ENCODE results near the gene GOLGA6A.
A peak's percentile ranks its signal among the peaks of the same experiment; 100 is the strongest.
"Not testable (repeated sequence)": the region's sequence is repeated elsewhere in the genome, so short reads cannot be mapped to it uniquely, and the experiment has no call there.

GOLGA6A gene

DNA sequence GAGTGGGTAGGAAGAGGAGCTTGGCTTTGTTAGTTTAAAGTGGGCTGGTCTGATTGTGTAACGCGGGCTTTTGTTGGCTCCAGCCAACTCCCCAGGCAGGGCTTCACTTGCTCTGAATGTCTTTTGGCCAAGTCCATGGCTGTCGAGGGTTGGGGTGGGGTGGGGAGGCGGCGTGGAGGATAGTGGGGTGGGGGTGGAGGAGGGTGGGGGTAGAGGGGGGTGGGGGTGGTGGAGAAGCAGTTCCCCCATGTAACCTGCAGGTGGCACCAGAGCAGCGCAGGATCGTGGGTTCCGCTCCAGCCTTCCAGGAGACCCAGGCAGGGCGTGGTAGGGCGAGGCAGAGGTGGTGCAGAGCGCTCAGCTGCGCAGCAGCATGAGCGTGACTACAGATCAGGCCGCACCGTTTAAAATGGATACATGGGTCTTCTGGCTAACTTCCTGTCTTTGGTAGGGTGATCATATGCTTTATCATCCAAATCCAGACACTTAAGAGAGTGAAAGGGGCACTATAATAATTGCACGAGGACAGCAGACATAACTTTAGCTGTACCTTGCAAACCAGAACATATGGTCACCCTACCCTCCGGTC, 28.3 kb downstream of the GOLGA6A start:
- ATAC-seq (ENCODE audit: low read depth) (peak; percentile 84), DNase-seq (ENCODE audit: low spot score) (peak; percentile 87)
- peaks cover 17% of the 10 kb centered on the region for H3K4me1 ChIP-seq (ENCODE audit: insufficient read depth, poor library complexity, severe bottlenecking)
- H3K36me3 ChIP-seq (ENCODE audit: low read depth) = no peaks in the 10 kb centered on the region
- TF ChIP-seq, protein P1, sequence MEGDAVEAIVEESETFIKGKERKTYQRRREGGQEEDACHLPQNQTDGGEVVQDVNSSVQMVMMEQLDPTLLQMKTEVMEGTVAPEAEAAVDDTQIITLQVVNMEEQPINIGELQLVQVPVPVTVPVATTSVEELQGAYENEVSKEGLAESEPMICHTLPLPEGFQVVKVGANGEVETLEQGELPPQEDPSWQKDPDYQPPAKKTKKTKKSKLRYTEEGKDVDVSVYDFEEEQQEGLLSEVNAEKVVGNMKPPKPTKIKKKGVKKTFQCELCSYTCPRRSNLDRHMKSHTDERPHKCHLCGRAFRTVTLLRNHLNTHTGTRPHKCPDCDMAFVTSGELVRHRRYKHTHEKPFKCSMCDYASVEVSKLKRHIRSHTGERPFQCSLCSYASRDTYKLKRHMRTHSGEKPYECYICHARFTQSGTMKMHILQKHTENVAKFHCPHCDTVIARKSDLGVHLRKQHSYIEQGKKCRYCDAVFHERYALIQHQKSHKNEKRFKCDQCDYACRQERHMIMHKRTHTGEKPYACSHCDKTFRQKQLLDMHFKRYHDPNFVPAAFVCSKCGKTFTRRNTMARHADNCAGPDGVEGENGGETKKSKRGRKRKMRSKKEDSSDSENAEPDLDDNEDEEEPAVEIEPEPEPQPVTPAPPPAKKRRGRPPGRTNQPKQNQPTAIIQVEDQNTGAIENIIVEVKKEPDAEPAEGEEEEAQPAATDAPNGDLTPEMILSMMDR (IDR thresholded peaks at IDR 0.05; ENCODE audit: poor library complexity, severe bottlenecking) = peak; percentile 97
- no peaks in the 10 kb centered on the region for H3K27me3 ChIP-seq (ENCODE audit: insufficient read depth, poor library complexity, severe bottlenecking)
- H3K9me3 ChIP-seq (ENCODE audit: severe bottlenecking) = no peaks in the 10 kb centered on the region
- no peak overlapping the region for H3K4me3 ChIP-seq (ENCODE audit: severe bottlenecking)
- no peak overlapping the region for H3K27ac ChIP-seq (ENCODE audit: poor library complexity, severe bottlenecking)

DNA sequence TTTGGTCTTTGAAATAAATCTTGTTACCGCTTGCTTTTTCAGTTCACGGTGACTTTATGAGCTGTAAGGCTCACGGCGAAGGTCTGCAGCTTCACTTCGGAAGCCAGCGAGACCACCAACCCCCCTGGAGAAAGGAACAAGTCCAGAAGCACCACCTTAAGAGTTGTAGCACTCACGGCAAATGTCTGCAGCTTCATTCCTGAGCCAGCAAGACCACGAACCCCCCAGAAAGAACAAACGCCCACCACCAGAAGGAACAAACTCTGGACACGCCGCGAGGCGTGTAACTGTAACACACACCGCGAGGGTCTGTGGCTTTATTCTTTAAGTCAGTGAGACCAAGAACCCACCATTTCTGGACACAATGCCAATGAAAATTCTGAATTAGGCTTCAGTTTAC, 28.8 kb downstream of the GOLGA6A start:
- Histone ChIP-seq H3K27me3 (ENCODE audit: insufficient read depth, poor library complexity, severe bottlenecking) (no peaks in the 10 kb centered on the region), H3K4me3 (ENCODE audit: severe bottlenecking) (no peak overlapping the region), H3K9me3 (ENCODE audit: severe bottlenecking) (no peaks in the 10 kb centered on the region), H3K4me1 (ENCODE audit: insufficient read depth, poor library complexity, severe bottlenecking) (peaks cover 17% of the 10 kb centered on the region), H3K36me3 (ENCODE audit: low read depth) (no peaks in the 10 kb centered on the region), H3K27ac (ENCODE audit: poor library complexity, severe bottlenecking) (no peak overlapping the region)
- TF ChIP-seq, protein P1 (IDR thresholded peaks at IDR 0.05; ENCODE audit: poor library complexity, severe bottlenecking) = no peak
- DNase-seq (ENCODE audit: low spot score) (peak; percentile 35), ATAC-seq (ENCODE audit: low read depth) (no peak)

DNA sequence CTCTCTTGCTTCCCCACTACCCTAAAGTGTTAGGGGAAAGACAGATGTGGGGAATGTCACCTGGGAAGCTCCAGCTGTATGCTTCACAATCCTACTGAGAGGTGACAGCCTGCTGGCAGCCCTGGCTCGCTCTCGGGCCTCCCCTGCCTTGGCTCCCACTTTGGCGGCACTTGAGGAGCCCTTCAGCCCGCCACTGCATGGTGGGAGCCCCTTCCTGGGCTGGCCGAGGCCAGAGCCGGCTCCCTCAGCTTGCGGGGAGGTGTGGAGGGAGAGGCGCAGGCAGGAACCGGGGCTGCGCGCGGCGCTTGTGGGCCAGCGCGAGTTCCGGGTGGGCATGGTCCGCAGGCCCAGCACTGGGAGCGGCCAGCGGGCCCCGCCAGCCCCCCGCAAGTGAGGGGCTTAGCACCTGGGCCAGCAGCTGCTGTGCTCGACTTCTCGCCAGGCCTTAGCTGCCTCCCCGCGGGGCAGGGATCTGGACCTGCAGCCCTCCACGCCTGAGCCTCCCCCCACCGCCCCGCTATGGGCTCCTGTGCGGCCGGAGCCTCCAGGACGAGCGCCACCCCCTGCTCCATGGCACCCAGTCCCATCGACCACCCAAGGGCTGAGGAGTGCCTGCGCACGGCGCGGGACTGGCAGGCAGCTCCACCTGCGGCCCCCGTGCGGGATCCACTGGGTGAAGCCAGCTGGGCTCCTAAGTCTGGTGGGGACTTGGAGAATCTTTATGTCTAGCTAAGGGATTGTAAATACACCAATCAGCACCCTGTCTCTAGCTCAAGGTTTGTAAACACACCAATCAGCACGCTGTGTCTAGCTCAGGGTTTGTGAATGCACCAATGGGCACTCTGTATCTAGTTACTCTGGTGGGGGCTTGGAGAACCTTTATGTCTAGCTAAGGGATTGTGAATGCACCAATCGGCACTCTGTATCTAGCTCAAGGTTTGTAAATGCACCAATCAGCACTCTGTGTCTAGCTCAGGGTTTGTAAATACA, 29.8 kb downstream of the GOLGA6A start:
- peaks cover 17% of the 10 kb centered on the region for H3K4me1 ChIP-seq (ENCODE audit: insufficient read depth, poor library complexity, severe bottlenecking)
- H3K9me3 ChIP-seq (ENCODE audit: severe bottlenecking); H3K27me3 ChIP-seq (ENCODE audit: insufficient read depth, poor library complexity, severe bottlenecking); H3K36me3 ChIP-seq (ENCODE audit: low read depth); H3K4me3 ChIP-seq (ENCODE audit: severe bottlenecking); ATAC-seq (ENCODE audit: low read depth): not testable (repeated sequence)
- peak; percentile 59 for DNase-seq (ENCODE audit: low spot score)
- peak overlapping the region; percentile 65 for H3K27ac ChIP-seq (ENCODE audit: poor library complexity, severe bottlenecking)

DNA sequence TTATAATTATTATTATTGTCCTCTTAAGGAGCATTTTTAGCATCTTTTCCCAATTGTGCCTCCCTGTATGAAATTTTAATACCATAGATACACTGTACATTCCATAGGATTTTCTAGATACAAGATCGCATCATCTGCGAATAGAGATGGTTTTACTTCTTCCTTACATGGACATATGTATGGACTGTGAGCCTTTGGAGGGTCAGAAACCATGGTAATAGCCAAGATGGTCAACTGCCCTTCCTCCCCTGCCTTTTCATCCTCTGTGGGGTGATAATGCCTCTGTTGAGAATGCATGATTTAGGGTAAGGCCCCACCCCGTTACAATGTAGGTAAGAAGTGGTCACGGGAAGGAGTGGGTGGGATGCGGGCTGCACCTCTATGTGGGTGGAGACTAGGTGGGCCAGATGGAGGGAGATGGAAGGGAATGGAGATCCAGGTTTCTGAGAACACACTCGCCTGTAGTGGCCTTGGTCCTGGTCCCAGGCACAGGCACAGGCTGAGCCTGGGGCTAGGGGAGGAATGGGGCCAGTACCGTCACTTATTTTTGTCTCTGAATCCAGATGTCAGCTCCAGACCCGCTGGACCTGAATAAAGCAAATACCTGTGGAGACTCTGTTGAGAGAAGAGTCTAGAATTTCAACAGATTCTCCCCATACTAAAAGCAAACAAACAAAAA, 31.7 kb downstream of the GOLGA6A start:
- peak overlapping the region; percentile 65 for H3K27ac ChIP-seq (ENCODE audit: poor library complexity, severe bottlenecking)
- DNase-seq (ENCODE audit: low spot score) = no peak
- no peak for ATAC-seq (ENCODE audit: low read depth)
- no peaks in the 10 kb centered on the region for H3K27me3 ChIP-seq (ENCODE audit: insufficient read depth, poor library complexity, severe bottlenecking)
- H3K36me3 ChIP-seq (ENCODE audit: low read depth) = no peaks in the 10 kb centered on the region
- peaks cover 17% of the 10 kb centered on the region for H3K4me1 ChIP-seq (ENCODE audit: insufficient read depth, poor library complexity, severe bottlenecking)
- no peak overlapping the region for H3K4me3 ChIP-seq (ENCODE audit: severe bottlenecking)
- TF ChIP-seq, protein P1 (IDR thresholded peaks at IDR 0.05; ENCODE audit: poor library complexity, severe bottlenecking) = no peak
- H3K9me3 ChIP-seq (ENCODE audit: severe bottlenecking) = no peaks in the 10 kb centered on the region

DNA sequence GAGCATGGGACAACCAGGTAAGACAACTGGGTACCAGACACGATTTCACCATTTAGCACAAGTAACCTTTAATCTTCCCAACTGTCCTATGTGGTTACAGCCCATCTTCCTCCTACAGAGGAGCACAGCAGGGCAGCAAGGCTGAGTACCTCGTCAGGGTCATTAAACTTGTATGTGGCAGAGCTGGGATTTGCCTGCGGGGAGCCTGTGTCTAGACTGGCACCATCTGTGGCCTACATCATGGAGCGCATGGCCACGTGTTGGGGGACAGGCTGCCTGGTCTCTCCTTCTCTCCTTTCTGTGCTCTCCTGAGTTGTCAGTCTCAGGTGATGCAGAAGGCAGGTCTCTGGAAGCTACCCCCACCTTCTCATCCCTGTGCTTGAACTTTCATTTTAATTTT, 32.2 kb downstream of the GOLGA6A start:
- no peak overlapping the region for H3K27ac ChIP-seq (ENCODE audit: poor library complexity, severe bottlenecking)
- no peak overlapping the region for H3K4me3 ChIP-seq (ENCODE audit: severe bottlenecking)
- DNase-seq (ENCODE audit: low spot score) (no peak), ATAC-seq (ENCODE audit: low read depth) (no peak)
- H3K9me3 ChIP-seq (ENCODE audit: severe bottlenecking) = no peaks in the 10 kb centered on the region
- TF ChIP-seq, protein P1 (IDR thresholded peaks at IDR 0.05; ENCODE audit: poor library complexity, severe bottlenecking) = no peak
- H3K36me3 ChIP-seq (ENCODE audit: low read depth) = no peaks in the 10 kb centered on the region
- no peaks in the 10 kb centered on the region for H3K27me3 ChIP-seq (ENCODE audit: insufficient read depth, poor library complexity, severe bottlenecking)
- peaks cover 17% of the 10 kb centered on the region for H3K4me1 ChIP-seq (ENCODE audit: insufficient read depth, poor library complexity, severe bottlenecking)

Measured in RWPE2 (cell line).